NCI-H524 treated with DMSO at 0.1 percent for 48 hours (cell line): ENCODE measurements around the gene C5orf63.
"Not testable (repeated sequence)": the region's sequence is repeated elsewhere in the genome, so short reads cannot be mapped to it uniquely, and the experiment has no call there.

Source experiments
- DNase-seq: peaks from one replicate; lab custom pipeline; 2025; lab: John Stamatoyannopoulos, UW

C5orf63 gene

GRCh38 chr5:127031147-127031862 lies 42.0 kb downstream of the C5orf63 start:
- no peak for DNase-seq

- peak; percentile 53 for DNase-seq
Measured at GRCh38 chr5:127030259-127031146, 42.8 kb downstream of the C5orf63 start, which contains the start of gene MARCHF3. Gene MARCHF3, minus strand, starts transcription at chr5:127030558. Its CDS starts 112,387 bp downstream, at chr5:126918171.

- no peak for DNase-seq
Measured at GRCh38 chr5:127029581-127030258, 43.6 kb downstream of the C5orf63 start.

- DNase-seq = peak; percentile 22
Measured at GRCh38 chr5:127028822-127029457, 44.4 kb downstream of the C5orf63 start.

GRCh38 chr5:127027539-127027938 lies 45.8 kb downstream of the C5orf63 start:
- no peak for DNase-seq

GRCh38 chr5:127026166-127026565 lies 47.1 kb downstream of the C5orf63 start:
- DNase-seq = no peak

GRCh38 chr5:127025467-127025866 lies 47.8 kb downstream of the C5orf63 start:
- no peak for DNase-seq

- DNase-seq = no peak
Measured at GRCh38 chr5:127024821-127025220, 48.5 kb downstream of the C5orf63 start.

GRCh38 chr5:127023552-127024191 lies 49.6 kb downstream of the C5orf63 start:
- DNase-seq = not testable (repeated sequence)

- DNase-seq = no peak
Measured at GRCh38 chr5:127022846-127023245, 50.5 kb downstream of the C5orf63 start.

GRCh38 chr5:127019928-127020327 lies 53.4 kb downstream of the C5orf63 start:
- peak; percentile 96 for DNase-seq

GRCh38 chr5:127016722-127017121 lies 56.6 kb downstream of the C5orf63 start:
- not testable (repeated sequence) for DNase-seq

GRCh38 chr5:127015716-127016115 lies 57.6 kb downstream of the C5orf63 start:
- no peak for DNase-seq

- no peak for DNase-seq
Measured at GRCh38 chr5:127014573-127014972, 58.7 kb downstream of the C5orf63 start.

GRCh38 chr5:127013407-127013806 lies 59.9 kb downstream of the C5orf63 start:
- no peak for DNase-seq

GRCh38 chr5:127012916-127013315 lies 60.4 kb downstream of the C5orf63 start:
- no peak for DNase-seq

- no peak for DNase-seq
Measured at GRCh38 chr5:127011961-127012644, 61.2 kb downstream of the C5orf63 start.

GRCh38 chr5:127011153-127011552 lies 62.1 kb downstream of the C5orf63 start:
- no peak for DNase-seq

GRCh38 chr5:127010362-127010761 lies 62.9 kb downstream of the C5orf63 start:
- DNase-seq = no peak

- no peak for DNase-seq
Measured at GRCh38 chr5:127009784-127010183, 63.5 kb downstream of the C5orf63 start.
